Parathyroid adenoma (tissue), 2 donors: Measurements from ENCODE around the gene TMEM132D.

Experiments used
- H2AFZ ChIP-seq: fragments of 300-600 bp; sonication (generic); one replicate; pipeline ENCODE4 v1.7.0; 2017; ENCODE audit warnings: antibody characterized with exemption, mild to moderate bottlenecking
- H3K27ac ChIP-seq: fragments of 300-600 bp; sonication (generic); one replicate; pipeline ENCODE4 v1.7.0; 2017
- H3K27me3 ChIP-seq: fragments of 300-600 bp; sonication (generic); one replicate; pipeline ENCODE4 v1.7.0; 2017; ENCODE audit warnings: low read length; ENCODE audit not compliant: control insufficient read depth, insufficient read depth
- H3K36me3 ChIP-seq: fragments of 300-600 bp; sonication (generic); one replicate; pipeline ENCODE4 v1.7.0; 2017; ENCODE audit warnings: low read length; ENCODE audit not compliant: control insufficient read depth, insufficient read depth
- H3K4me1 ChIP-seq: fragments of 300-600 bp; sonication (generic); one replicate; pipeline ENCODE4 v1.7.0; 2017; ENCODE audit warnings: control low read depth
- H3K4me2 ChIP-seq: fragments of 300-600 bp; sonication (generic); one replicate; pipeline ENCODE4 v1.7.0; 2017; ENCODE audit warnings: low read length
- H3K4me3 ChIP-seq: fragments of 300-600 bp; sonication (generic); one replicate; pipeline ENCODE4 v1.7.0; 2017; ENCODE audit warnings: low read depth, low read length
- H3K79me2 ChIP-seq: fragments of 300-600 bp; sonication (generic); one replicate; pipeline ENCODE4 v1.7.0; 2017; ENCODE audit warnings: control low read depth
- H3K9ac ChIP-seq: fragments of 300-600 bp; sonication (generic); one replicate; pipeline ENCODE4 v1.7.0; 2017; ENCODE audit warnings: mild to moderate bottlenecking
- H3K9me3 ChIP-seq: fragments of 300-600 bp; sonication (generic); one replicate; pipeline ENCODE4 v1.7.0; 2017; ENCODE audit warnings: low read length; ENCODE audit not compliant: control insufficient read depth
- TF ChIP-seq, protein P1 (sequence below): fragments of 300-600 bp; sonication (generic); IDR thresholded peaks from one replicate; pipeline ENCODE4 v1.7.0; 2017; ENCODE audit warnings: antibody characterized with exemption, mild to moderate bottlenecking
- donor health status: primary hyperparathyroidism.

The TMEM132D gene

DNA sequence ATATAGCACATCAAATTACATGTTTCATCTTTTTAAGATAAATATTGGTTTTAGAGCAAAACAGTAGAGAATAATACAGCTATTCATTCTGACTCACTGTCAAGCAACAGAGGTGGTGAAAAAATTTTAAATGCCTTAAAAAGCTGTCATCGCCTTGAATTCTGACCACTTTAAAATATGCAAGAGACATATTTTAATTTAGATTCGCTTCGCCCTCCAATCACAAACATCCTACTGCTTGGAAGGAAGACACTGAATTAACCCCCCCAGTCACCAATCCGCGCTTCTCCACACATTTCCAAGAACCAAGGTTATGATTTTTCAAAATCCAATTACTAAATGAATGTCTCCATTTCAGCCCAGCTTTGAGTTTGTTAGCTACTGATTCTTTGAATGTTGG, 112.4 kb downstream of the TMEM132D start:
- Histone ChIP-seq H3K9me3 (no peaks in the 10 kb centered on the region), H3K9ac (no peak overlapping the region), H3K36me3 (no peaks in the 10 kb centered on the region), H3K79me2 (no peaks in the 10 kb centered on the region), H3K27ac (no peak overlapping the region), H3K4me1 (no peaks in the 10 kb centered on the region), H3K4me2 (no peak overlapping the region), H3K4me3 (no peak overlapping the region), H3K27me3 (no peaks in the 10 kb centered on the region), H2AFZ (no peak overlapping the region)
- TF ChIP-seq, protein P1, sequence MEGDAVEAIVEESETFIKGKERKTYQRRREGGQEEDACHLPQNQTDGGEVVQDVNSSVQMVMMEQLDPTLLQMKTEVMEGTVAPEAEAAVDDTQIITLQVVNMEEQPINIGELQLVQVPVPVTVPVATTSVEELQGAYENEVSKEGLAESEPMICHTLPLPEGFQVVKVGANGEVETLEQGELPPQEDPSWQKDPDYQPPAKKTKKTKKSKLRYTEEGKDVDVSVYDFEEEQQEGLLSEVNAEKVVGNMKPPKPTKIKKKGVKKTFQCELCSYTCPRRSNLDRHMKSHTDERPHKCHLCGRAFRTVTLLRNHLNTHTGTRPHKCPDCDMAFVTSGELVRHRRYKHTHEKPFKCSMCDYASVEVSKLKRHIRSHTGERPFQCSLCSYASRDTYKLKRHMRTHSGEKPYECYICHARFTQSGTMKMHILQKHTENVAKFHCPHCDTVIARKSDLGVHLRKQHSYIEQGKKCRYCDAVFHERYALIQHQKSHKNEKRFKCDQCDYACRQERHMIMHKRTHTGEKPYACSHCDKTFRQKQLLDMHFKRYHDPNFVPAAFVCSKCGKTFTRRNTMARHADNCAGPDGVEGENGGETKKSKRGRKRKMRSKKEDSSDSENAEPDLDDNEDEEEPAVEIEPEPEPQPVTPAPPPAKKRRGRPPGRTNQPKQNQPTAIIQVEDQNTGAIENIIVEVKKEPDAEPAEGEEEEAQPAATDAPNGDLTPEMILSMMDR = no peak

DNA sequence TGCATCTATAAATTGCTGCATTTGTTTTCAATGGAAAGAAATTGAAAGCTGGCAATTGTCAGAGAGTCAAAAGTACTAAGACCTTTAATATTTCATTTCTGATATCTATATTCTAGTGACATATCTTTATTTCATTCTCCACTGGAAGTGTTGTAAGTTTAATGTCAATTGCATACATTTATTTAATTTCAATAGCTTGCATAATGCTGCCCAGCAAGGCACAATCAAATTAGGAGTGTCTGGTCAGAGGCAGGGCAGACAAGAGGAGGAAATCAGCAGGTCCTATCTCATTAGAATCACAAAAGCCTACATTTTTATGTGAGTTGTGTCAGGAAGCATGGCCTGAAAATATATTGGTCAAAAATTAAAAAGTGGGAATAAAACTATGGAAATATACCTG, 112.9 kb downstream of the TMEM132D start:
- Histone ChIP-seq H3K27me3 (no peaks in the 10 kb centered on the region), H3K4me3 (no peak overlapping the region), H3K36me3 (no peaks in the 10 kb centered on the region), H3K27ac (no peak overlapping the region), H3K79me2 (no peaks in the 10 kb centered on the region), H3K9ac (no peak overlapping the region), H3K9me3 (no peaks in the 10 kb centered on the region), H2AFZ (no peak overlapping the region), H3K4me1 (no peaks in the 10 kb centered on the region), H3K4me2 (no peak overlapping the region)
- TF ChIP-seq, protein P1 = no peak

DNA sequence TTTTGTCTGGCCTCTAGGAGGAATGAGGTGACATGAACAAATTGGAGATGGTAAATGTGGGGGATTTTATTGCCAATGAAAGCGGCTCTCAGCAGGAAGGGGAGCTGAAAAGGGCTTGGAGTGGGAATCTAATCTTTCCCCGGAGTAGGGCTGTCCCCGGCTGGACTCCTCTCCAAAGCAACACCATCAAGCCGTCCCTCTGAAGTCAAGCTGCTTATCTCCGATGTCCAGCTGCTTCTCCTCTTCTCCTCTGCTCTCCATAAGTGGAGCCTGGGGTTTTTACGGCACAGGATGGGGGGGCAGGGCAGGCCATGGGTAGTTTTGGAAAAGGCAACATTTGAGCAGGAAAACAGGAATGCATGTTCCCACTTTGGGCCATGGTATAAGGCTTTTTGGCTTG, 113.5 kb downstream of the TMEM132D start:
- H3K4me2 ChIP-seq = no peak overlapping the region
- H3K27ac ChIP-seq = no peak overlapping the region
- H3K79me2 ChIP-seq = no peaks in the 10 kb centered on the region
- H3K9ac ChIP-seq = no peak overlapping the region
- no peaks in the 10 kb centered on the region for H3K4me1 ChIP-seq
- no peaks in the 10 kb centered on the region for H3K27me3 ChIP-seq
- H3K4me3 ChIP-seq = no peak overlapping the region
- H3K36me3 ChIP-seq = no peaks in the 10 kb centered on the region
- TF ChIP-seq, protein P1 = no peak
- no peaks in the 10 kb centered on the region for H3K9me3 ChIP-seq
- no peak overlapping the region for H2AFZ ChIP-seq

DNA sequence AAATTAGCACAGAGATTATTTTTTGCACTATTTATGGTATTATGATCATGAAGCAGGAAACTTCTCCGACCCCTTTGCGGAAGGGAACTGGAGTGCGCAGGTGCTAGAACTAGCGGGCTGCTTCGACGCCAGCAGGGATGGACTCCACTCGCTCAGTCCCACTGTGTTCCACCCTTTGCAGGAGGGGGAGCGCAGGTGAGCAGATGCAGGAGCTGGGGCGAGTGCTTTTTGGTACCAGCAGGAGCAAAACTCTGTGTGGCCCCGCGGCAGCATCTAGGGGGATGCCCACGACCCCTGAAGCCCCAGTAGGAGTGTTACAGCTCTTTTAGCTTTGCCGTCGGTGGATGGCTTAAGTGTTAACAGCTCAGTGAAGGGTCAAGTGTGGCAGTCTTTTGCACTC, 113.9 kb downstream of the TMEM132D start:
- H3K9ac ChIP-seq = no peak overlapping the region
- no peak overlapping the region for H2AFZ ChIP-seq
- no peak overlapping the region for H3K27ac ChIP-seq
- H3K9me3 ChIP-seq = no peaks in the 10 kb centered on the region
- TF ChIP-seq, protein P1 = no peak
- H3K79me2 ChIP-seq = no peaks in the 10 kb centered on the region
- no peak overlapping the region for H3K4me2 ChIP-seq
- H3K4me3 ChIP-seq = no peak overlapping the region
- H3K4me1 ChIP-seq = no peaks in the 10 kb centered on the region
- H3K36me3 ChIP-seq = no peaks in the 10 kb centered on the region
- no peaks in the 10 kb centered on the region for H3K27me3 ChIP-seq

DNA sequence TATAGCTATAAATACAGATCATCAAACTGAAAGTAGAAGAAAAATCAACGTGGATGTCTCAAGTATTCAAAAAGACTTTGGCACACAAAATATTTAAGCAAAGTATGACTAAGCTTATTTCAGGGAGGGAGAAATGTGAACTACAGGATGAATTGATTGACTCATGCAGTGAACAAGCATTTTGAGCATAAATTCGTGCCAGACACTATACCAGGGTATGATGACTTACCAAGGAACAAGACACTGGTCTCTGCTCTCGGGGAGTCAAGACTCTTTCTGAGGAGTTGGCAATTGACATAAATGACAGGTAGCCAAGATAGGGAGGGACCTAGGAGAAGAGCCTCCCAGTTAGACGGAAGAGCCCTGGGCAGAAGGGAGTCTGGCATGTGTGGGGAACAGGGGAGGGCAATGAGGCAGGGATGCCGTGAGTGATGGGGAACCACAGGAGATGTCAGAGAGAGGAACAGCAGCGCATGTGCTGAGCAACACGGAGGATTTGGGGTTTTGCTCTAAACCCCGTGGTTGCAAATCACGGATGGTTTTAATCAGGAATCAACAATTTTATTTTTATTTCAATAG, 115.2 kb downstream of the TMEM132D start:
- TF ChIP-seq, protein P1 = no peak
- Histone ChIP-seq H3K4me3 (no peak overlapping the region), H3K4me1 (no peaks in the 10 kb centered on the region), H3K9me3 (no peaks in the 10 kb centered on the region), H2AFZ (no peak overlapping the region), H3K27ac (no peak overlapping the region), H3K4me2 (no peak overlapping the region), H3K27me3 (no peaks in the 10 kb centered on the region), H3K36me3 (no peaks in the 10 kb centered on the region), H3K79me2 (no peaks in the 10 kb centered on the region), H3K9ac (no peak overlapping the region)
